A172 (cell line): ENCODE measurements around the gene LRIG2. TPM values are rescaled to one million over a fixed set of nuclear protein-coding genes. Genes with fewer than 3 reads are reported as not detected.
"Not testable (repeated sequence)": the region's sequence is repeated elsewhere in the genome, so short reads cannot be mapped to it uniquely, and the experiment has no call there.

Experiments used
- DNase-seq: peaks from one replicate; pipeline ENCODE4 v3.0.0-alpha.2; 2015; ENCODE audit warnings: low spot score
- total RNA-seq: library from RNA; depleted of rRNA; stranded (reverse); fragments of >200 nt; shearing (Covaris generic); gene quantifications from 2 replicates; pipeline ENCODE4 v1.2.3, GENCODE V29; 2014; rRNA removed

The LRIG2 gene
- total RNA-seq: 5.1 and 6.3 TPM in 2 replicates

GRCh38 chr1:113072757-113073478 lies at the start of gene LRIG2:
LRIG2 (plus strand) TSS chr1:113073198; CDS start chr1:113073407, 209 bp downstream.
- DNase-seq: peak; percentile 97

GRCh38 chr1:113023316-113023715 lies 49.7 kb upstream of the LRIG2 start:
- not testable (repeated sequence) for DNase-seq

- DNase-seq: no peak
Observed at GRCh38 chr1:113027007-113027406, 46.0 kb upstream of the LRIG2 start.

GRCh38 chr1:113027449-113027848 lies 45.5 kb upstream of the LRIG2 start:
- no peak for DNase-seq

GRCh38 chr1:113029822-113030221 lies 43.2 kb upstream of the LRIG2 start:
- no peak for DNase-seq

GRCh38 chr1:113031171-113031933 lies 41.6 kb upstream of the LRIG2 start:
- DNase-seq: no peak

GRCh38 chr1:113035086-113035485 lies 37.9 kb upstream of the LRIG2 start:
- DNase-seq: no peak

- no peak for DNase-seq
Observed at GRCh38 chr1:113036639-113037321, 36.2 kb upstream of the LRIG2 start.

- DNase-seq: no peak
Observed at GRCh38 chr1:113040041-113040440, 33.0 kb upstream of the LRIG2 start.

GRCh38 chr1:113040718-113041412 lies 32.1 kb upstream of the LRIG2 start:
- DNase-seq: no peak

GRCh38 chr1:113041569-113042284 lies 31.3 kb upstream of the LRIG2 start:
- no peak for DNase-seq

- peak; percentile 81 for DNase-seq
Observed at GRCh38 chr1:113042285-113043143, 30.5 kb upstream of the LRIG2 start.

- DNase-seq: not testable (repeated sequence)
Observed at GRCh38 chr1:113043144-113043488, 29.9 kb upstream of the LRIG2 start.

GRCh38 chr1:113046569-113046968 lies 26.4 kb upstream of the LRIG2 start:
- DNase-seq: no peak

GRCh38 chr1:113048064-113048463 lies 24.9 kb upstream of the LRIG2 start:
- no peak for DNase-seq

- DNase-seq: no peak
Observed at GRCh38 chr1:113053344-113054126, 19.5 kb upstream of the LRIG2 start.

- no peak for DNase-seq
Observed at GRCh38 chr1:113055570-113055969, 17.4 kb upstream of the LRIG2 start.

GRCh38 chr1:113057006-113057405 lies 16.0 kb upstream of the LRIG2 start:
- no peak for DNase-seq

- no peak for DNase-seq
Observed at GRCh38 chr1:113058941-113059706, 13.9 kb upstream of the LRIG2 start.
